ENCODE data around the gene DCAF7.

Gene DCAF7

GRCh38 chr17:63504261-63504660 lies 46.0 kb upstream of the DCAF7 start:
- no peaks in the 10 kb centered on the region for H3K9me2 ChIP-seq (replicated peaks; ENCODE audit: control insufficient read depth, low read length)
- no peaks in the 10 kb centered on the region for H3K79me2 ChIP-seq (ENCODE audit: control insufficient read depth, low read length)
- no peaks in the 10 kb centered on the region for H3K4me1 ChIP-seq (ENCODE audit: control insufficient read depth, low read length)
- peaks cover 4% of the 10 kb centered on the region; the same call in 1 of the 2 replicates for H3K27me3 ChIP-seq (ENCODE audit: control insufficient read depth, low read length)
- no peak overlapping the region for H3K4me2 ChIP-seq (ENCODE audit: low read length)
- no peaks in the 10 kb centered on the region for H3F3A ChIP-seq (ENCODE audit: control insufficient read depth, insufficient read depth)
- H3K4me3 ChIP-seq (ENCODE audit: low read length): no peak overlapping the region
- no peak overlapping the region for H3K27ac ChIP-seq (ENCODE audit: low read depth, low read length)
- no peaks in the 10 kb centered on the region for H3K9me3 ChIP-seq (ENCODE audit: control insufficient read depth, insufficient read depth, low read length)
- H4K20me1 ChIP-seq (ENCODE audit: control insufficient read depth, insufficient read depth, low read depth, low read length): no peaks in the 10 kb centered on the region
- H3K36me3 ChIP-seq (ENCODE audit: control insufficient read depth, low read length): no peaks in the 10 kb centered on the region
- TF ChIP-seq EZH2phosphoT487 (IDR thresholded peaks at IDR 0.05; ENCODE audit: borderline replicate concordance, low read length) (no peak), CTCF (IDR thresholded peaks at IDR 0.05; ENCODE audit: low read depth, low read length, poor library complexity, severe bottlenecking) (no peak)

GRCh38 chr17:63505341-63505740 lies 44.9 kb upstream of the DCAF7 start:
- H3F3A ChIP-seq (ENCODE audit: control insufficient read depth, insufficient read depth): no peaks in the 10 kb centered on the region
- peaks cover 4% of the 10 kb centered on the region; the same call in 1 of the 2 replicates for H3K27me3 ChIP-seq (ENCODE audit: control insufficient read depth, low read length)
- no peaks in the 10 kb centered on the region for H3K36me3 ChIP-seq (ENCODE audit: control insufficient read depth, low read length)
- no peaks in the 10 kb centered on the region for H3K9me3 ChIP-seq (ENCODE audit: control insufficient read depth, insufficient read depth, low read length)
- H3K27ac ChIP-seq (ENCODE audit: low read depth, low read length): no peak overlapping the region
- no peaks in the 10 kb centered on the region for H3K4me1 ChIP-seq (ENCODE audit: control insufficient read depth, low read length)
- H3K9me2 ChIP-seq (replicated peaks; ENCODE audit: control insufficient read depth, low read length): no peaks in the 10 kb centered on the region
- no peak overlapping the region for H3K4me2 ChIP-seq (ENCODE audit: low read length)
- no peaks in the 10 kb centered on the region for H3K79me2 ChIP-seq (ENCODE audit: control insufficient read depth, low read length)
- no peak for TF ChIP-seq EZH2phosphoT487 (IDR thresholded peaks at IDR 0.05; ENCODE audit: borderline replicate concordance, low read length)
- no peak for TF ChIP-seq CTCF (IDR thresholded peaks at IDR 0.05; ENCODE audit: low read depth, low read length, poor library complexity, severe bottlenecking)
- no peaks in the 10 kb centered on the region; the same call in 1 of the 2 replicates for H4K20me1 ChIP-seq (ENCODE audit: control insufficient read depth, insufficient read depth, low read depth, low read length)
- no peak overlapping the region for H3K4me3 ChIP-seq (ENCODE audit: low read length)

GRCh38 chr17:63506627-63507026 lies 43.6 kb upstream of the DCAF7 start:
- Histone ChIP-seq H3F3A (ENCODE audit: control insufficient read depth, insufficient read depth) (no peaks in the 10 kb centered on the region), H3K4me2 (ENCODE audit: low read length) (no peak overlapping the region), H3K79me2 (ENCODE audit: control insufficient read depth, low read length) (no peaks in the 10 kb centered on the region), H3K9me2 (replicated peaks; ENCODE audit: control insufficient read depth, low read length) (no peaks in the 10 kb centered on the region), H3K9me3 (ENCODE audit: control insufficient read depth, insufficient read depth, low read length) (no peaks in the 10 kb centered on the region), H3K4me1 (ENCODE audit: control insufficient read depth, low read length) (no peaks in the 10 kb centered on the region), H3K36me3 (ENCODE audit: control insufficient read depth, low read length) (no peaks in the 10 kb centered on the region), H4K20me1 (ENCODE audit: control insufficient read depth, insufficient read depth, low read depth, low read length) (no peaks in the 10 kb centered on the region; the same call in 1 of the 2 replicates), H3K4me3 (ENCODE audit: low read length) (no peak overlapping the region), H3K27ac (ENCODE audit: low read depth, low read length) (no peak overlapping the region), H3K27me3 (ENCODE audit: control insufficient read depth, low read length) (peaks cover 4% of the 10 kb centered on the region; the same call in 1 of the 2 replicates)
- TF ChIP-seq CTCF (IDR thresholded peaks at IDR 0.05; ENCODE audit: low read depth, low read length, poor library complexity, severe bottlenecking) (no peak), EZH2phosphoT487 (IDR thresholded peaks at IDR 0.05; ENCODE audit: borderline replicate concordance, low read length) (no peak)
